ENCODE measurements around the gene APOD. TPM values are rescaled to one million over a fixed set of nuclear protein-coding genes. Genes with fewer than 3 reads are reported as not detected.

The APOD gene
- total and polyA plus RNA-seq, 2 experiments from 2014 or later, result 9.6 to 27.9 TPM

GRCh38 chr3:195579281-195579680, 4.5 kb downstream of the APOD start:
- Histone ChIP-seq H4K20me1 (ENCODE audit: insufficient read depth, poor library complexity, severe bottlenecking) (no peaks in the 10 kb centered on the region), H3K27me3 (no peaks in the 10 kb centered on the region), H3K9me3 (ENCODE audit: low read depth) (no peaks in the 10 kb centered on the region), H3K27ac (no peak overlapping the region), H3K4me3 (no peak overlapping the region), H3K9me2 (replicated peaks; ENCODE audit: insufficient read depth) (no peaks in the 10 kb centered on the region), H3K36me3 (replicated peaks; ENCODE audit: insufficient read depth, low read depth) (no peaks in the 10 kb centered on the region), H2AFZ (no peak overlapping the region), H3K4me2 (no peak overlapping the region), H3K4me1 (ENCODE audit: insufficient read depth) (peaks cover 8% of the 10 kb centered on the region), H3K79me2 (no peaks in the 10 kb centered on the region)
- 92% methylated on average over 12 of the region's 12 CpGs for WGBS (ENCODE audit: low lambda C conversion rate, missing lambda C conversion rate)
- TF ChIP-seq EZH2 (IDR thresholded peaks at IDR 0.05; ENCODE audit: borderline replicate concordance) (no peak), EZH2phosphoT487 (IDR thresholded peaks at IDR 0.05; ENCODE audit: low read depth, severe bottlenecking, unreplicated experiment) (no peak), CTCF (IDR thresholded peaks at IDR 0.05; ENCODE audit: poor library complexity) (no peak)
- DNase-seq (ENCODE audit: low spot score), result no peak

- no peak overlapping the region for H3K4me2 ChIP-seq
- H3K27me3 ChIP-seq, result no peaks in the 10 kb centered on the region
- no peak overlapping the region for H2AFZ ChIP-seq
- H3K9me3 ChIP-seq (ENCODE audit: low read depth), result no peaks in the 10 kb centered on the region
- no peaks in the 10 kb centered on the region for H4K20me1 ChIP-seq (ENCODE audit: insufficient read depth, poor library complexity, severe bottlenecking)
- H3K4me3 ChIP-seq, result no peak overlapping the region
- no peaks in the 10 kb centered on the region for H3K36me3 ChIP-seq (replicated peaks; ENCODE audit: insufficient read depth, low read depth)
- no peak for DNase-seq (ENCODE audit: low spot score)
- H3K79me2 ChIP-seq, result no peaks in the 10 kb centered on the region
- peaks cover under 1% of the 10 kb centered on the region for H3K4me1 ChIP-seq (ENCODE audit: insufficient read depth)
- H3K9me2 ChIP-seq (replicated peaks; ENCODE audit: insufficient read depth), result no peaks in the 10 kb centered on the region
- TF ChIP-seq CTCF (IDR thresholded peaks at IDR 0.05; ENCODE audit: poor library complexity) (no peak), EZH2phosphoT487 (IDR thresholded peaks at IDR 0.05; ENCODE audit: low read depth, severe bottlenecking, unreplicated experiment) (no peak), EZH2 (IDR thresholded peaks at IDR 0.05; ENCODE audit: borderline replicate concordance) (no peak)
- 96% methylated on average over 6 of the region's 6 CpGs for WGBS (ENCODE audit: low lambda C conversion rate, missing lambda C conversion rate)
- H3K27ac ChIP-seq, result no peak overlapping the region
Observed at GRCh38 chr3:195578565-195578964, 5.2 kb downstream of the APOD start.

- Histone ChIP-seq H4K20me1 (ENCODE audit: insufficient read depth, poor library complexity, severe bottlenecking) (no peaks in the 10 kb centered on the region), H3K4me2 (no peak overlapping the region), H3K4me1 (ENCODE audit: insufficient read depth) (no peaks in the 10 kb centered on the region), H3K27me3 (no peaks in the 10 kb centered on the region), H3K27ac (no peak overlapping the region), H3K9me2 (replicated peaks; ENCODE audit: insufficient read depth) (no peaks in the 10 kb centered on the region), H3K4me3 (no peak overlapping the region), H2AFZ (no peak overlapping the region), H3K9me3 (ENCODE audit: low read depth) (no peaks in the 10 kb centered on the region), H3K36me3 (replicated peaks; ENCODE audit: insufficient read depth, low read depth) (no peaks in the 10 kb centered on the region), H3K79me2 (no peaks in the 10 kb centered on the region)
- WGBS (ENCODE audit: low lambda C conversion rate, missing lambda C conversion rate), result 81% methylated on average over 9 of the region's 9 CpGs
- DNase-seq (ENCODE audit: low spot score), result no peak
- no peak for TF ChIP-seq EZH2 (IDR thresholded peaks at IDR 0.05; ENCODE audit: borderline replicate concordance)
- no peak for TF ChIP-seq EZH2phosphoT487 (IDR thresholded peaks at IDR 0.05; ENCODE audit: low read depth, severe bottlenecking, unreplicated experiment)
- TF ChIP-seq CTCF (IDR thresholded peaks at IDR 0.05; ENCODE audit: poor library complexity), result no peak
Observed at GRCh38 chr3:195577645-195578177, 6.0 kb downstream of the APOD start.

Data from hepatocyte (in vitro differentiated cells).